ENCODE measurements around the gene NFE2L2.
"Not testable (repeated sequence)": the region's sequence is repeated elsewhere in the genome, so short reads cannot be mapped to it uniquely, and the experiment has no call there.

The NFE2L2 gene

DNA sequence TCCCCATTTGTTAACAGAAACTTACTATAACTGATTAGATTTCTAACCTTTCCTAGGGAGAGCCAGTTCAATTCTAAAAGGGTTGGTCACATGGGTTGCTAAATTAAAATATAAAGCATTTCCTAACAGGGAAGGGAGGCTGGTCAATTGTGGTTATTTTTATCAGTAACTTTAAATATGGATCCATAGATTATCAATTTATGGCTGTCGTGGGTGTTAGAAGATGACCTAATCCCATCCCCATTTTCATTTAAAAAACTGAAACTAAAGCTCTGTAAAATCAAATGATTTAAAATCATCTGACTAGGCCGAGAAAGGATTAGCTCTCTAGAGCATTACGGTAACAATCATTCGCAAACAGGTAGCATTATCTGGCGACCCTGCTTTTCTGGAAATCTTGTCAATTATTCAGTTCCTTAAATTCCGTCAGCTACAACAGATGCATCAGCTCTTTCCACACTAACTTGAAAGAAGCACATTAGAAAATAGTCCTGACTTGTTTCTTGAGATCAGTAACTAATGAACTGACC, 52.9 kb downstream of the NFE2L2 start:
- no peak for DNase-seq (ENCODE audit: extremely low spot score)
- ChIA-PET CTCF (no interaction called here), POLR2A (interaction anchor here (0.7 to 1.7 kb wide), 12 partner anchors 10 to 63 kb away, joined by 3 to 19 read pairs (median 6); partner anchors contain the start of gene NFE2L2)
- TF ChIP-seq ARNT (IDR thresholded peaks at IDR 0.05) = 0 out of 2 replicates have a peak, but pooled peaks have one; percentile 16
- TF ChIP-seq FOXK2 (IDR thresholded peaks at IDR 0.05) = no peak

DNA sequence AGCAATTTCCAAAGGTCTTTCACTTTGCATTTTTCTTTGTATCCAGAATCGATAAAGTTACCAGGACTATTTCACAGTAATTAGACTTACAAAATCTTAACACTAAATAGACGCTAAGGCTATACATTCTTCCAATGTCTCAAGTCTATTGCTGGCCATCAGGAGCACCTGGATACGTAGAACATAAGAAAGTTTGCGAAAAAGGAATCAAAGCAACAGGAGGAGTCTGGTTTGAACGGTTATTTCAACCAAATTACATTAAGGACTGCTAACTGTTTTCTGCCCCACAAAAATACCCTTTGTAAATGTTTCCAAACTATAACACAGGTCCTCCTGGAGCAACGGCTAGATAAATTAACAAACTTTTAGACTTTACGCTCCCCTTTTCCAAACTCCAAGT, 53.4 kb downstream of the NFE2L2 start:
- CTCF ChIA-PET = no interaction called here
- no peak for DNase-seq (ENCODE audit: extremely low spot score)

DNA sequence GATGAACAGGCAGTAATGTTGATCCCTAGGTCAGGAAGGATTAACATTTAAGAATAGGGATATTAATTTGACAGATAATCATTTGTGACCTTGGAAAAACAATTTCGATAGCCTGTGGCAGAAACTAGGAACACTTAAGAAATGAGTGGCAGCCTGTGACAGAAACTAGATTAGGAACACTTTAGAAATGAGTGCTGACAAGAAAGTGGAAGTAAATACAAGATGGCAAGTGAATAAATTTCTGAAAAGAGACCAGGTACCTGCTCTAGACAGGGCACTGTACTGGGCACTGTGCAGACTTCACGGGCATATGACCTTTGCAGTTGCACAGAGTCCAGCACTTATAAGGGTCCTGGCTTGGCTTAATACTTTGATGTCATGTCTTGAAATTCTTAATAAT, 57.4 kb downstream of the NFE2L2 start:
- CTCF ChIA-PET = interaction anchor here (0.7 kb wide), 1 partner anchor 31 kb away, joined by 3 read pairs; no protein-coding TSS in a partner anchor
- TF ChIP-seq LEF1 (IDR thresholded peaks at IDR 0.05; ENCODE audit: borderline replicate concordance) = no peak
- TF ChIP-seq, protein P1, sequence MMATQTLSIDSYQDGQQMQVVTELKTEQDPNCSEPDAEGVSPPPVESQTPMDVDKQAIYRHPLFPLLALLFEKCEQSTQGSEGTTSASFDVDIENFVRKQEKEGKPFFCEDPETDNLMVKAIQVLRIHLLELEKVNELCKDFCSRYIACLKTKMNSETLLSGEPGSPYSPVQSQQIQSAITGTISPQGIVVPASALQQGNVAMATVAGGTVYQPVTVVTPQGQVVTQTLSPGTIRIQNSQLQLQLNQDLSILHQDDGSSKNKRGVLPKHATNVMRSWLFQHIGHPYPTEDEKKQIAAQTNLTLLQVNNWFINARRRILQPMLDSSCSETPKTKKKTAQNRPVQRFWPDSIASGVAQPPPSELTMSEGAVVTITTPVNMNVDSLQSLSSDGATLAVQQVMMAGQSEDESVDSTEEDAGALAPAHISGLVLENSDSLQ (IDR thresholded peaks at IDR 0.05) = peak; percentile 27; the same call in 1 of the 2 replicates
- no peak for DNase-seq (ENCODE audit: extremely low spot score)
- POLR2A ChIA-PET = no interaction called here

More for the DNA sequence above, 53.4 kb downstream of the NFE2L2 start:
- TF ChIP-seq NFRKB (IDR thresholded peaks at IDR 0.05) (no peak), SP1 (IDR thresholded peaks at IDR 0.05) (no peak), FOXM1 (IDR thresholded peaks at IDR 0.05; ENCODE audit: borderline replicate concordance) (no peak), BHLHE40 (IDR thresholded peaks at IDR 0.05; ENCODE audit: borderline replicate concordance) (no peak), ELF4 (IDR thresholded peaks at IDR 0.05) (no peak), TARDBP (IDR thresholded peaks at IDR 0.05) (no peak), LEF1 (IDR thresholded peaks at IDR 0.05; ENCODE audit: borderline replicate concordance) (no peak), L3MBTL2 (conservative IDR thresholded peaks at IDR 0.05) (no peak), FOXK2 (IDR thresholded peaks at IDR 0.05) (no peak), SUZ12 (IDR thresholded peaks at IDR 0.05) (no peak), ARNT (IDR thresholded peaks at IDR 0.05) (no peak), FOXA1 (IDR thresholded peaks at IDR 0.05) (no peak), CTBP1 (IDR thresholded peaks at IDR 0.05; ENCODE audit: borderline replicate concordance) (no peak), ZNF384 (IDR thresholded peaks at IDR 0.05) (no peak), HDGF (IDR thresholded peaks at IDR 0.05; ENCODE audit: borderline replicate concordance) (no peak)
- TF ChIP-seq, protein P1 (IDR thresholded peaks at IDR 0.05) = no peak
- POLR2A ChIA-PET = interaction anchor here (0.7 to 1.7 kb wide), 10 partner anchors 9 to 63 kb away, joined by 4 to 19 read pairs (median 6); partner anchors contain the start of gene NFE2L2

DNA sequence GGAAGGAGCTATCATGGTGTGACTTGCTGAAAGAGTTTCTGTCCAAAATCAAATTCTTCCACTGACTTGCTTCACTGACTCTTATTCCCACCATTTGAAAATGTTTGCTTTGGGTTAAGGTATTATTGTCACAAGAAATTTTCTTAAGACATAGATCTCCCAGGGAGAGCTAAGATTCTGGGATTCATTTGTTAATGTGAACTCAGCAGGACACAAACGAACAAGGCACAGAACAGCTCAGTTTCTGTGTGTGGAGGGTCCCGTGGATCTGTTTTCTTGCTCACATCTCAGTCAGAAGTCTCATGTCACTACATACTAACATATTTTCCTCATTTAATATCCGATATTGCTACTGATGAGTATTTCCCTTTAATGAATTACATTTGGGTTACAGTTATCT, 60.1 kb downstream of the NFE2L2 start:
- no peak for DNase-seq (ENCODE audit: extremely low spot score)
- TF ChIP-seq ARNT (IDR thresholded peaks at IDR 0.05) (no peak), CTBP1 (IDR thresholded peaks at IDR 0.05; ENCODE audit: borderline replicate concordance) (no peak), FOXA1 (IDR thresholded peaks at IDR 0.05) (no peak), HDGF (IDR thresholded peaks at IDR 0.05; ENCODE audit: borderline replicate concordance) (no peak), FOXM1 (IDR thresholded peaks at IDR 0.05; ENCODE audit: borderline replicate concordance) (no peak), SP1 (IDR thresholded peaks at IDR 0.05) (no peak), ELF4 (IDR thresholded peaks at IDR 0.05) (no peak), BHLHE40 (IDR thresholded peaks at IDR 0.05; ENCODE audit: borderline replicate concordance) (no peak), LEF1 (IDR thresholded peaks at IDR 0.05; ENCODE audit: borderline replicate concordance) (no peak), FOXK2 (IDR thresholded peaks at IDR 0.05) (no peak), TARDBP (IDR thresholded peaks at IDR 0.05) (no peak), SUZ12 (IDR thresholded peaks at IDR 0.05) (no peak), ZNF384 (IDR thresholded peaks at IDR 0.05) (no peak), L3MBTL2 (conservative IDR thresholded peaks at IDR 0.05) (no peak), NFRKB (IDR thresholded peaks at IDR 0.05) (no peak)
- TF ChIP-seq, protein P1 (IDR thresholded peaks at IDR 0.05) = no peak
- ChIA-PET CTCF (interaction anchor here (0.6 kb wide), 1 partner anchor 413 kb away, joined by 3 read pairs; no protein-coding TSS in a partner anchor), POLR2A (interaction anchor here (0.7 kb wide), 1 partner anchor 8 kb away, joined by 3 read pairs; the partner anchor contains the start of gene HNRNPA3)

DNA sequence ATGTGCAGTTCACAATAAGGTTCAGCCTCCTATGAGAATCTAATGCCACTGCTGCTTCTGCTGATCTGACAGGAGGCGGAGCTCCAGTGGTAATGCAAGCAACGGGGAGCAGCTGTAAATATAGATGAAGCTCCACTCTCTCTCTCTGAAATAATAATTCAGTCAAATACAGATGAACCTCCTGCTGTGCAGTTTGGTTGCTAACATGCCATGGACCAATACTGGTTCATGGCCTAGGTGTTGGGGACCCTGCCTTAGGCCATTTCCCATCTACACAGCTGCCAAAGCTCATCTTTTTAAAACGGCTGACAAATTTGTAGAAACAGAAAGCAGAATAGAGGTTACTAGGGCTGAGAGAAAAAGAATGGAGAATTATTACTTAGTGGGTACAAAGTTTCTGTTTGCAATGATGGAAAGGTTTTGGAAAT, 62.6 kb downstream of the NFE2L2 start:
- ChIA-PET CTCF (interaction anchor here (0.8 kb wide), 1 partner anchor 37 kb away, joined by 3 read pairs; no protein-coding TSS in a partner anchor), POLR2A (interaction anchor here (0.7 to 3.1 kb wide), 2 partner anchors 10 to 34 kb away, joined by 4 to 19 read pairs; partner anchors contain the start of gene HNRNPA3)
- TF ChIP-seq FOXA1 (IDR thresholded peaks at IDR 0.05) (no peak), LEF1 (IDR thresholded peaks at IDR 0.05; ENCODE audit: borderline replicate concordance) (no peak), L3MBTL2 (conservative IDR thresholded peaks at IDR 0.05) (no peak)
- TF ChIP-seq, protein P1 (IDR thresholded peaks at IDR 0.05) = peak; percentile 54
- DNase-seq (ENCODE audit: extremely low spot score) = no peak

DNA sequence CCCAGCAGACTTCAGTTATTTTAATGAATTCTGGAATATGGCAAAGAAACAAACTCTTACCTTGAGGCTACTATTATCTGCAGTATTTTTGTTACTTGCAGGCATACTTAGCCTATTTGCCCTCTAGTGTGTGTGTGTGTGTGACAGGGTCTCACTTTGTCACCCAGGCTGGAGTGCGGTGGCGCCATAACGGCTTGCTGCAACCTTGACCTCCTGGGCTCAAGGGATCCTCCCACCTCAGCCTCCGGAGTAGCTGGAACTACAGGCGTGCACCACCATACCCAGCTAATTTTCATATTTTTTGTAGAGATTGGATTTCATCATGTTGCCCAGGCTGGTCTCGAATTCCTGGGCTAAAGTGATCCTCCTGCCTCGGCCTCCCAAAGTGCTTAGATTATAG, 64.1 kb downstream of the NFE2L2 start:
- POLR2A ChIA-PET = interaction anchor here (3.1 kb wide), 1 partner anchor 12 kb away, joined by 19 read pairs; the partner anchor contains the start of gene HNRNPA3
- DNase-seq (ENCODE audit: extremely low spot score); CTCF ChIA-PET: not testable (repeated sequence)

Measured in HEK293T (cell line).